GM12878 (cell line): ENCODE data around the gene NBPF1. TPM values are rescaled to one million over a fixed set of nuclear protein-coding genes. Genes with fewer than 3 reads are reported as not detected.
"Not testable (repeated sequence)": the region's sequence is repeated elsewhere in the genome, so short reads cannot be mapped to it uniquely, and the experiment has no call there.

Source experiments
- ATAC-seq: fragments of 200-7000 bp; cut with Tn5 transposase; 3 replicates; pipeline ENCODE4 v1.9.1; 2020; ENCODE audit warnings: mild to moderate bottlenecking, moderate library complexity
- BruUV-seq: library from RNA; stranded (reverse); fragments of 400-500 nt; replicated peaks from 2 replicates; lab custom pipeline; 2021; lab: Mats Ljungman, UMichigan
- CTCF ChIA-PET: fragments of 300-600 bp; sonication (Branson Sonifier 250); formaldehyde crosslinking; extraction: SDS; loops from one replicate; lab custom pipeline; 2021; ENCODE audit warnings: inconsistent platforms; lab: Yijun Ruan, JAX
- POLR2A ChIA-PET: fragments of 350-600 bp; formaldehyde crosslinking; extraction: SDS; loops from one replicate; lab custom pipeline; 2021; ENCODE audit warnings: inconsistent platforms; lab: Charles Lee
- RAD21 ChIA-PET: fragments of 300-600 bp; sonication (Branson Sonifier 250); formaldehyde crosslinking; loops from one replicate; lab custom pipeline; 2023; ENCODE audit warnings: antibody characterized with exemption; ENCODE audit not compliant: unreplicated experiment; lab: Charles Lee
- SMC1A ChIA-PET: fragments of 300-600 bp; sonication (Branson Sonifier 250); formaldehyde crosslinking; loops from one replicate; lab custom pipeline; 2023; ENCODE audit not compliant: unreplicated experiment, uncharacterized antibody; lab: Charles Lee
- DNase-seq: peaks from one replicate; pipeline ENCODE4 v3.0.0-alpha.2; 2011; ENCODE audit warnings: low read depth, low spot score
- FAIRE-seq: peaks from 3 replicates; lab custom pipeline; 2011; peaks lifted over from hg19 to GRCh38; lab: Jason Lieb, UNC
- H2AFZ ChIP-seq: 2 replicates; pipeline ENCODE4 v1.6.0; 2011; ENCODE audit warnings: low read depth, low read length, control low read depth; ENCODE audit not compliant: control insufficient read depth
- H3K27ac ChIP-seq: 2 replicates; pipeline ENCODE4 v1.5.1; 2011; ENCODE audit warnings: control low read depth; ENCODE audit not compliant: control insufficient read depth, insufficient read depth
- H3K27me3 ChIP-seq, 2 experiments: replicated peaks in 1 of 2; 2 replicates each; pipeline versions ENCODE4 v1.6.0 to v1.6.1; 2011; ENCODE audit warnings: low read length in 1 of 2; ENCODE audit not compliant: control insufficient read depth in 2 of 2, insufficient read depth in 2 of 2
- H3K36me3 ChIP-seq, 2 experiments: 2 replicates each; pipeline ENCODE4 v1.5.1; 2011; ENCODE audit warnings: low read length in 1 of 2; ENCODE audit not compliant: control insufficient read depth in 2 of 2, insufficient read depth in 2 of 2
- H3K4me1 ChIP-seq: 2 replicates; pipeline ENCODE4 v1.6.1; 2011; ENCODE audit warnings: mild to moderate bottlenecking, low read length, moderate library complexity, mixed read lengths; ENCODE audit not compliant: control insufficient read depth, insufficient read depth
- H3K4me2 ChIP-seq: 2 replicates; pipeline ENCODE4 v1.6.0; 2011; ENCODE audit warnings: control low read depth; ENCODE audit not compliant: control insufficient read depth, insufficient read depth
- H3K4me3 ChIP-seq: fragments of 200-600 bp; sonication (generic); 2 replicates; pipeline ENCODE4 v1.5.1; 2016
- H3K79me2 ChIP-seq: 2 replicates; pipeline ENCODE4 v1.6.0; 2011; ENCODE audit warnings: low read length; ENCODE audit not compliant: control insufficient read depth, insufficient read depth
- H3K9ac ChIP-seq: 2 replicates; pipeline ENCODE4 v1.8.0; 2011; ENCODE audit warnings: low read length, control low read depth, mixed read lengths; ENCODE audit not compliant: control insufficient read depth, insufficient read depth
- H3K9me3 ChIP-seq: replicated peaks from 3 replicates; pipeline ENCODE4 v1.5.1; 2011; ENCODE audit warnings: mild to moderate bottlenecking, low read length; ENCODE audit not compliant: control insufficient read depth, insufficient read depth
- H4K20me1 ChIP-seq: 2 replicates; pipeline ENCODE4 v1.6.0; 2011; ENCODE audit not compliant: control insufficient read depth, insufficient read depth
- LARP7 ChIP-seq: fragments of 450-650 bp; IDR thresholded peaks from 2 replicates; pipeline ENCODE4 v1.6.1; 2017; ENCODE audit warnings: mild to moderate bottlenecking
- WGBS: methylation state at CpG from one replicate; pipeline ENCODE4 v1.1.6; 2016; ENCODE audit warnings: low lambda C conversion rate; ENCODE audit not compliant: insufficient replicate concordance, insufficient coverage; ENCODE audit errors: missing lambda C conversion rate; 5-methylcytosine and 5-hydroxymethylcytosine counted together
- in situ Hi-C: fragments of 300-500 bp; cut with MboI; formaldehyde crosslinking; loops from 9 replicates; pipeline ENCODE4 v1.14.3; 2018; ENCODE audit warnings: mixed read lengths
- intact Hi-C: fragments of 100-400 bp; cut with micrococcal nuclease; formaldehyde crosslinking; loops from one replicate; pipeline ENCODE4 v1.14.2; 2022; ENCODE audit not compliant: unreplicated experiment
- polyA plus RNA-seq, 11 experiments: library from polyadenylated mRNA; depleted of rRNA in 4 of 11; unstranded in 6 of 11; stranded (reverse) in 5 of 11; fragments of >200 nt; fragmentation: Nextera tagmentation in 4 of 11; fragmentation: Illumina TruSeq in 1 of 11; extraction: Ambion mirVana in 4 of 11; extraction: Trizol in 1 of 11; gene quantifications; 1 replicate in 1 of 11; 2 replicates in 10 of 11; pipeline versions ENCODE4 v1.2.1 to v1.2.3, GENCODE V29; 2011 to 2016; ENCODE audit warnings: inconsistent platforms in 2 of 11, missing spikeins in 2 of 11, low read depth in 1 of 11
- total RNA-seq, 4 experiments: library from RNA; depleted of rRNA in 3 of 4; stranded (reverse); fragments of >200 nt in 3 of 4; fragmentation: Illumina TruSeq in 1 of 4; extraction: Trizol in 1 of 4; gene quantifications; 2 replicates each; pipeline versions ENCODE4 v1.2.1 to v1.2.3, GENCODE V29; 2013 to 2021

Gene NBPF1
- total and polyA plus RNA-seq, 10 of the 15 experiments (the other 5 are each of a cell fraction or from before 2014, with no cell fraction given): 0.20 to 3.4 (median 0.71) TPM

DNA sequence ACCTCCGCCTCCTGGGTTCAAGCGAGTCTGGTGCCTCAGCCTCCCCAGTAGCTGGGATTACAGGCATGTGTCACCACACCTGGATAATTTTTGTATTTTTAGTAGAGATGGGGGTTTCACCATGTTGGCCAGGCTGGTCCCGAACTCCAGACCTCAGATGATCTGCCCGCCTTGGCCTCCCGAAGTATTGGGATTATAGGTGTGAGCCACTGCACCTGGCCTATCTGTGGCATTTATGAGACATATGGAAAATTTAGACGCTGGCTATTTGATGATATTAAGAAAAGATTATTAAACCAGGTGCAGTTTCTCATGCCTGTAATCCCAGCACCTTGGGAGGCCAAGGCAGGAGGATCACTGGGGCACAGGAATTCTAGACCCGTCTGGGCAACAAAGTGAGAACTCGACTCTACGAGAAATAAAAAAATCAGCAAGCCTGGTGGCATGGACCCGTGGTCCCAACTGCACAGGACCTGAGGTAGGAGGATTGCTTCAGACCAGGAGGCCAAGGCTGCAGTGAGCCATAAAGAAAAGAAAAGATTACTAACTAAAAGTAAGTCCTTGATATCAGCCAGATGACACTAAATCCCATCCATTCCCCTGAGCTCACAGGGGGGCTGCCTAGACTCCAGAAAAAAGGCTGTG is 23.3 kb upstream of the NBPF1 start:
- in situ Hi-C loops, H2AFZ ChIP-seq, intact Hi-C loops, H3K9ac ChIP-seq, H3K4me2 ChIP-seq, ATAC-seq, H3K4me3 ChIP-seq, H3K27ac ChIP-seq, SMC1A ChIA-PET, H3K79me2 ChIP-seq, RAD21 ChIA-PET, H3K9me3 ChIP-seq, H3K27me3 ChIP-seq, H3K4me1 ChIP-seq, CTCF ChIA-PET, DNase-seq, POLR2A ChIA-PET, H4K20me1 ChIP-seq, FAIRE-seq, BruUV-seq: not testable (repeated sequence)
- WGBS: 85% methylated on average over 10 of the region's 10 CpGs
- H3K36me3 ChIP-seq: peaks cover 11 to 18% of the 10 kb centered on the region in 2 experiments
- TF ChIP-seq LARP7: 0 out of 2 replicates have a peak, but pooled peaks have one; percentile 37

GRCh38 chr1:16635959-16636358 is 22.6 kb upstream of the NBPF1 start:
- intact Hi-C loops, FAIRE-seq, H3K4me2 ChIP-seq, H3K9me3 ChIP-seq, DNase-seq, H3K4me3 ChIP-seq, ATAC-seq, H2AFZ ChIP-seq, H3K79me2 ChIP-seq, H3K27me3 ChIP-seq, BruUV-seq, H3K9ac ChIP-seq, H4K20me1 ChIP-seq, H3K27ac ChIP-seq, POLR2A ChIA-PET, in situ Hi-C loops, H3K4me1 ChIP-seq: not testable (repeated sequence)
- ChIA-PET RAD21 (interaction anchor here (0.9 kb wide), 1 partner anchor 15 kb away, joined by 5 read pairs; no protein-coding TSS in a partner anchor), CTCF (interaction anchor here (1.2 to 1.7 kb wide), 2 partner anchors 73 to 316 kb away, joined by 3 to 4 read pairs; no protein-coding TSS in a partner anchor), SMC1A (interaction anchor here (1.2 kb wide), 1 partner anchor 33 kb away, joined by 3 read pairs; no protein-coding TSS in a partner anchor)
- 93% methylated on average over 5 of the region's 5 CpGs for WGBS
- H3K36me3 ChIP-seq: peaks cover 12 to 25% of the 10 kb centered on the region in 2 experiments

DNA sequence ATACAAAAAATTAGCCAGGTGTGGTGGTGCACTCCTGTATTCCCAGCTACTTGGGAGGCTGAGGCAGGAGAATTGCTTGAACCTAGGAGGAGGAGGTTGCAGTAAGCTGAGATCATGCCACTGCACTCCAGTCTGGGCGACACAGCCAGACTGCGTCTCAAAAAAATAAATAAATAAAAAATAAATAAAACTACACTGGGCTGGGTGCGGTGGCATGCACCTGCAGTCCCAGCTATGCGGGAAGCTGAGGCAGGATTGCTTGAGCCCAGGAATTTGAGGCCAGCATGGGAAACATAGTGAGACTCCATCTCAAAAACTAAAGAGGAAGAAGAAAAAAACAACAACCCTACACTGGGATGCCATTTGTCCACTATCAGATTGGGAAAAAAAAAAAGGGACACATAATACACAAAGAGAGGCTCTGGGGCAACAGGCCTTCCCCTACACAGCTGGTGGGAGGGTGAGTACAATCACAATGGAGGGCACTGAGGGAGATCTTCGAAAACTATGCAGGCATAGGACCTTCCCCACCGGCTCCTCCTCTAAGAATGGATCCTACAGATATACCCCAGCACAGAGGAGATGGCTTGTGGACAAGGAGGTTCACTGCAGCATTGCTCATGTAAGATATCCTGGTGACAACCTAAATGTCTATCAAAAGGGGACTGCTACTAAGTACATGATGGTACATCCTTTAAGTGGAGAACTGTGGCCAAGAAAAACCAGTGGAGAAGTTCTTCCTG is 20.3 kb upstream of the NBPF1 start:
- DNase-seq, FAIRE-seq, BruUV-seq, H3K9ac ChIP-seq, H3K27ac ChIP-seq, H3K4me3 ChIP-seq, H3K4me1 ChIP-seq, H3K9me3 ChIP-seq, H3K79me2 ChIP-seq, POLR2A ChIA-PET, H2AFZ ChIP-seq, H4K20me1 ChIP-seq, RAD21 ChIA-PET, in situ Hi-C loops, H3K27me3 ChIP-seq, H3K4me2 ChIP-seq, ATAC-seq, intact Hi-C loops: not testable (repeated sequence)
- H3K36me3 ChIP-seq: peaks cover 14 to 33% of the 10 kb centered on the region in 2 experiments
- CTCF ChIA-PET: interaction anchor here (1.2 to 2.4 kb wide), 3 partner anchors 9 to 24 kb away, joined by 4 to 10 read pairs (median 5); no protein-coding TSS in a partner anchor
- 96% methylated on average over 6 of the region's 6 CpGs for WGBS
- SMC1A ChIA-PET: interaction anchor here (0.8 kb wide), 1 partner anchor 20 kb away, joined by 3 read pairs; the partner anchor contains the start of gene NBPF1
